A673 (cell line): ENCODE data around the gene ADI1.

Experiments used
- CTCF ChIP-seq: fragments of 300-800, 200-600 bp; sonication (generic); conservative IDR thresholded peaks from 2 replicates; pipeline ENCODE4 v1.5.1; 2017; ENCODE audit warnings: low read depth, mild to moderate bottlenecking, antibody characterized with exemption, low read length, moderate library complexity, mixed read lengths
- EZH2 ChIP-seq: fragments of 200-600 bp; sonication (generic); IDR thresholded peaks from 2 replicates; pipeline ENCODE4 v1.6.1; 2017; ENCODE audit warnings: borderline replicate concordance, low read depth, mild to moderate bottlenecking, mixed read lengths, antibody characterized with exemption, low read length; ENCODE audit not compliant: poor library complexity, severe bottlenecking

- TF ChIP-seq CTCF (no peak), EZH2 (no peak)
Observed at GRCh38 chr2:3476321-3476984, 42.9 kb downstream of the ADI1 start.
